Nephron progenitor cell (in vitro differentiated cells): Measurements from ENCODE around the gene LRRC36.

Source experiments
- DNase-seq: peaks from one replicate; pipeline ENCODE4 v3.0.0; 2021
- H3K27ac Mint-ChIP-seq: 2 replicates; pipeline ENCODE4 v1.8.0; 2021; ENCODE audit warnings: mild to moderate bottlenecking, moderate library complexity, mixed read lengths
- H3K27me3 Mint-ChIP-seq: 2 replicates; pipeline ENCODE4 v1.8.0; 2021; ENCODE audit warnings: mild to moderate bottlenecking, low read depth, mixed read lengths; ENCODE audit not compliant: poor library complexity
- H3K36me3 Mint-ChIP-seq: 2 replicates; pipeline ENCODE4 v1.8.0; 2021; ENCODE audit warnings: low read depth, mixed read lengths
- H3K4me1 Mint-ChIP-seq: 2 replicates; pipeline ENCODE4 v1.8.0; 2021; ENCODE audit warnings: mixed read lengths
- H3K4me3 Mint-ChIP-seq: 2 replicates; pipeline ENCODE4 v1.8.0; 2021; ENCODE audit warnings: mild to moderate bottlenecking, moderate library complexity, mixed read lengths
- H3K9me3 Mint-ChIP-seq: 2 replicates; pipeline ENCODE4 v1.8.0; 2021; ENCODE audit warnings: mild to moderate bottlenecking, moderate library complexity, mixed read lengths
- TF ChIP-seq, protein P1 (sequence below): fragments of 200-600 bp; sonication (generic); IDR thresholded peaks from 2 replicates; pipeline ENCODE4 v1.5.0; 2021; ENCODE audit warnings: antibody characterized with exemption

The LRRC36 gene

DNA sequence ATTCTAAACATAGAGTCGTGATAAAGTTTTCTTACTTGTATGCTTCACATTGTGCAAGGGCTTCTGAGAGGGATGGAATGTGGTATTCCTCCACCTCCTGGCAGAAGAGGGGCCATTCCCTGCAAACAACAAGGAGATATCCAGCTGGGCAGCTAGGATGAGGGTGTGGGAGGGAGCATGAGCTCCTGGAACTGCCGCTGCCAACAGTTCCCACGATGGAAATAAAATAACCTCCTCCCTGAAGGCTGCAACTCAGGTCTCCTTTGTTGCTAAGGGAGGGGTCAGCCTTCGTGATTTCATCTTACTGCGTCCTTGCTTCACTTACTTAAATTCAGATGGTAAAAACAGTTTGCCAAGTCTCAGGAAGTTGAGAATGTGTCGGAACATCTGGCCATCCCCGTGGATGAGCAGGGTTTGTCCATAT lies 31.7 kb upstream of the LRRC36 start:
- H3K9me3 Mint-ChIP-seq: no peaks in the 10 kb centered on the region
- DNase-seq: no peak
- H3K27me3 Mint-ChIP-seq: peaks cover 34% of the 10 kb centered on the region
- no peak overlapping the region for H3K4me3 Mint-ChIP-seq
- no peaks in the 10 kb centered on the region for H3K36me3 Mint-ChIP-seq
- TF ChIP-seq, protein P1, sequence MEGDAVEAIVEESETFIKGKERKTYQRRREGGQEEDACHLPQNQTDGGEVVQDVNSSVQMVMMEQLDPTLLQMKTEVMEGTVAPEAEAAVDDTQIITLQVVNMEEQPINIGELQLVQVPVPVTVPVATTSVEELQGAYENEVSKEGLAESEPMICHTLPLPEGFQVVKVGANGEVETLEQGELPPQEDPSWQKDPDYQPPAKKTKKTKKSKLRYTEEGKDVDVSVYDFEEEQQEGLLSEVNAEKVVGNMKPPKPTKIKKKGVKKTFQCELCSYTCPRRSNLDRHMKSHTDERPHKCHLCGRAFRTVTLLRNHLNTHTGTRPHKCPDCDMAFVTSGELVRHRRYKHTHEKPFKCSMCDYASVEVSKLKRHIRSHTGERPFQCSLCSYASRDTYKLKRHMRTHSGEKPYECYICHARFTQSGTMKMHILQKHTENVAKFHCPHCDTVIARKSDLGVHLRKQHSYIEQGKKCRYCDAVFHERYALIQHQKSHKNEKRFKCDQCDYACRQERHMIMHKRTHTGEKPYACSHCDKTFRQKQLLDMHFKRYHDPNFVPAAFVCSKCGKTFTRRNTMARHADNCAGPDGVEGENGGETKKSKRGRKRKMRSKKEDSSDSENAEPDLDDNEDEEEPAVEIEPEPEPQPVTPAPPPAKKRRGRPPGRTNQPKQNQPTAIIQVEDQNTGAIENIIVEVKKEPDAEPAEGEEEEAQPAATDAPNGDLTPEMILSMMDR: no peak
- H3K27ac Mint-ChIP-seq: no peak overlapping the region
- H3K4me1 Mint-ChIP-seq: peaks cover 17% of the 10 kb centered on the region

DNA sequence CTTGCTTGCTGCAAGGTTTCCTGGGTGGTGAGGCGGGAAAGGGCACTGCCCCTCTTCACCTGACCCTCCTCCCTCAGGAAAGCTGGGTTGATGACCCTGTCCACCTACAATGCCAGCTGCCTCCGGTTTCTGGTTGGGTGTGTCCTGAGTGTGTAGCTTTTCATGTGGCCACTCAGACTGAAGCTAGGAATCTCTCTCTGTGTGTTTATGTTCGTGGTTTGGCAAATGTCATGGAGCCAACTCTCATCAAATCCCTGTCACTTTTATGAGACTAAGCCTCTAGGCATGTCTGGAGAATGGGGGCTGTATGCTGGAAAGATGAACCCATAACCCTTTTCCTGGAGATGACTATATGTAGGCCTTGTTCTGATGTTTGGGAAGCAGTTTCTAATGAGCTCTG lies 30.2 kb upstream of the LRRC36 start:
- Mint-ChIP-seq H3K36me3 (no peaks in the 10 kb centered on the region), H3K4me3 (no peak overlapping the region), H3K27me3 (peaks cover 35% of the 10 kb centered on the region), H3K4me1 (peaks cover 22% of the 10 kb centered on the region), H3K9me3 (no peaks in the 10 kb centered on the region), H3K27ac (no peak overlapping the region)
- DNase-seq: no peak
- TF ChIP-seq, protein P1: no peak

- H3K9me3 Mint-ChIP-seq: no peaks in the 10 kb centered on the region
- H3K4me3 Mint-ChIP-seq: no peak overlapping the region
- H3K27me3 Mint-ChIP-seq: peaks cover 34% of the 10 kb centered on the region
- TF ChIP-seq, protein P1: no peak
- no peaks in the 10 kb centered on the region for H3K36me3 Mint-ChIP-seq
- H3K27ac Mint-ChIP-seq: no peak overlapping the region
- no peak for DNase-seq
- peaks cover 39% of the 10 kb centered on the region for H3K4me1 Mint-ChIP-seq
These were observed 28.3 kb upstream of the LRRC36 start for GRCh38 chr16:67298277-67298676.

GRCh38 chr16:67299269-67299668 lies 27.3 kb upstream of the LRRC36 start:
- TF ChIP-seq, protein P1: no peak
- no peaks in the 10 kb centered on the region for H3K36me3 Mint-ChIP-seq
- H3K4me1 Mint-ChIP-seq: peaks cover 49% of the 10 kb centered on the region

GRCh38 chr16:67301080-67301782 lies 25.4 kb upstream of the LRRC36 start:
- Mint-ChIP-seq H3K4me1 (peaks cover 45% of the 10 kb centered on the region), H3K36me3 (no peaks in the 10 kb centered on the region), H3K4me3 (peak overlapping the region; percentile 29), H3K9me3 (no peaks in the 10 kb centered on the region), H3K27ac (no peak overlapping the region), H3K27me3 (peaks cover 24% of the 10 kb centered on the region)
- DNase-seq: no peak
- TF ChIP-seq, protein P1: no peak

More at GRCh38 chr16:67299269-67299668, 27.3 kb upstream of the LRRC36 start:
- DNase-seq: no peak
- Mint-ChIP-seq H3K9me3 (no peaks in the 10 kb centered on the region), H3K4me3 (no peak overlapping the region), H3K27me3 (peaks cover 30% of the 10 kb centered on the region), H3K27ac (no peak overlapping the region)

DNA sequence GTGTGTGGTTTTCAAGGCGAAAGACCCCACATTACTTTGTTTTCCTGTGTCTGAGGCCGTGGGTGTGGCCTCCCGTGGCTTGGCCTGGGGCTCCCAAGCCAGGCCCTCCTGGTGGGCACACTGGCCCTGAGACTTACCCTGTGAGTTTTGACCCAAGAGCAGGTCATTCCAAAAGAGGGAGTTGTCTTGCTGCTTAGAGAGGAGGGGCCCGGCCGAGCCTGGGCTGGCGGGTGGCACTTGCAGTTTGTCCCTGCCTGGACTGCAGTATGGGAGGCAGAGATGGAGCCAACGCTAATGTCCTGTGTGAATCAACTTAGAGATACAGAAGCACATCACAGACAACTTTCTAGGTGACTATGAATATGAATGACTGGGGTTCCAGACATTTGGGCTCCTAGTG lies 24.5 kb upstream of the LRRC36 start:
- peaks cover 20% of the 10 kb centered on the region for H3K27me3 Mint-ChIP-seq
- no peak overlapping the region for H3K4me3 Mint-ChIP-seq
- TF ChIP-seq, protein P1: no peak
- peaks cover 40% of the 10 kb centered on the region for H3K4me1 Mint-ChIP-seq
- H3K9me3 Mint-ChIP-seq: no peaks in the 10 kb centered on the region
- H3K36me3 Mint-ChIP-seq: no peaks in the 10 kb centered on the region
- peak overlapping the region; percentile 37 for H3K27ac Mint-ChIP-seq
- DNase-seq: no peak
